Adrenal gland (tissue), 12 donors: Measurements from ENCODE around the gene PCCB. TPM values are rescaled to one million over a fixed set of nuclear protein-coding genes. Genes with fewer than 3 reads are reported as not detected.
"Not testable (repeated sequence)": the region's sequence is repeated elsewhere in the genome, so short reads cannot be mapped to it uniquely, and the experiment has no call there.

Experiments used
- DNase-seq, 7 donors: peaks; one replicate each; pipeline ENCODE4 v3.0.0-alpha.2; 2019 to 2020
- H3K27ac ChIP-seq, 5 donors: fragments of 200-600 bp; sonication (generic) in 4 of 5; 1 replicate in 3 of 5; 2 replicates in 2 of 5; pipeline versions ENCODE4 v1.5.1 to v1.8.0; 2016 to 2020; ENCODE audit warnings: mild to moderate bottlenecking in 1 of 5
- H3K27me3 ChIP-seq: fragments of 200-600 bp; 2 replicates; pipeline ENCODE4 v1.8.0; 2021
- H3K36me3 ChIP-seq, 2 donors: fragments of 200-600 bp; replicated peaks in 1 of 2; 1 replicate in 1 of 2; 2 replicates in 1 of 2; pipeline versions ENCODE4 v1.5.1 to v1.8.0; 2018 to 2022
- H3K4me1 ChIP-seq, 2 donors: fragments of 200-600 bp; replicated peaks in 1 of 2; 1 replicate in 1 of 2; 2 replicates in 1 of 2; pipeline versions ENCODE4 v1.5.1 to v1.8.0; 2018 to 2021
- H3K4me3 ChIP-seq, 4 donors: fragments of 200-600 bp; sonication (generic) in 3 of 4; one replicate each; pipeline ENCODE4 v1.5.1; 2016 to 2018
- H3K9me3 ChIP-seq, 3 donors: fragments of 200-600 bp; sonication (generic) in 1 of 3; replicated peaks in 1 of 3; 1 replicate in 2 of 3; 2 replicates in 1 of 3; pipeline versions ENCODE4 v1.5.1 to v1.8.0; 2016 to 2021
- CTCF ChIP-seq, 6 experiments: fragments of 450-650 bp in 4 of 6; fragments of 200-600 bp in 2 of 6; sonication (generic) in 1 of 6; IDR thresholded peaks; 1 replicate in 5 of 6; 2 replicates in 1 of 6; pipeline versions ENCODE4 v1.5.1 to v1.8.0; 2016 to 2021; ENCODE audit warnings: antibody characterized with exemption in 6 of 6, mild to moderate bottlenecking in 2 of 6, moderate library complexity in 1 of 6
- POLR2A ChIP-seq, 2 donors: fragments of 450-650 bp; IDR thresholded peaks; one replicate each; pipeline ENCODE4 v1.6.1; 2017; ENCODE audit warnings: antibody characterized with exemption in 2 of 2, mild to moderate bottlenecking in 2 of 2, moderate library complexity in 1 of 2
- WGBS, 4 donors: extraction: QIAGEN DNeasy Blood & Tissue Kit in 2 of 4; methylation state at CpG; one replicate each; pipeline versions ENCODE4 v1.1.5 to v1.1.7; 2013 to 2017; 5-methylcytosine and 5-hydroxymethylcytosine counted together
- intact Hi-C, 2 donors: fragments of 100-400 bp; cut with DNase I; formaldehyde crosslinking; loops; one replicate each; pipeline versions ENCODE4 v1.14.1 to v1.15.0; 2022 to 2023
- polyA plus RNA-seq, 3 donors: library from polyadenylated mRNA; stranded (reverse); fragments of 200-250 nt in 2 of 3; fragments of 350-450 nt in 1 of 3; fragmentation: Illumina TruSeq in 1 of 3; extraction: RNeasy Lipid Tissue Mini Kit (QIAGEN cat#74804) in 1 of 3; gene quantifications; one replicate each; pipeline ENCODE4 v1.2.3, GENCODE V29; 2013 to 2014
- total RNA-seq, 9 donors: library from RNA; depleted of rRNA in 4 of 9; stranded (reverse); fragments of >200 nt in 4 of 9; fragments of 120-200 nt in 1 of 9; fragmentation: NEBNext Ultra II Directional in 1 of 9; extraction: Animal tissue kit (Norgen Biotek cat#: 25700) in 1 of 9; gene quantifications; one replicate each; pipeline versions ENCODE4 v1.1.0 to v1.2.4, GENCODE V29; 2013 to 2023
- donor health status: healthy with polysubstance abuse.
- donor health status: Bipolar disorder and iron deficiency.
- donor health status: DM: yes; HTN: yes; CAD: no.
- donor health status: DM: no; HTN: no; CAD: no.
- donor health status: DM: no; HTN: no; CAD: no.
- donor health status: DM: yes; HTN: yes; CAD: no.

Gene PCCB
- total and polyA plus RNA-seq, 12 donors: 24.6 to 247 (median 137) TPM

DNA sequence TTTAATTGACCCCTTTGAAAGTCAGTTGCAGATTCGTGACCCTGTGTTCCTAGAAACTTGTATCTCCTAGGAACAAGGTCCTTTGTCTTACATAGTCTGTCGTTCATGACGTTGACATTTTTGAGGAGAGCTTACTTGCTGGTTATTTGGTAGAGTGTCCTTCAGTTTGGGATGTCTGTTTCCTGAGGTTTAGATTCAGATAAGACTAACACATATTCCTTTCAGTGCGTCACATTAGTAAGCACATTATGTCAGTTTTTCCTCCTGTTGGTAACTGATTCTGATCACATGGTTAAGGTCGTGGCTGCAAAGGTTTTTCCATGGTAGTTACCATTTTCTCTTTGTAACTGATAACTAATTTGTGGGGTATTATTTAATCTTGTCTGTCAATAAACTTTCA, 80.8 kb downstream of the PCCB start:
- no peaks in the 10 kb centered on the region for H3K9me3 ChIP-seq
- peaks cover 0 to 17% of the 10 kb centered on the region in 2 donors for H3K36me3 ChIP-seq
- H3K4me3 ChIP-seq: no peak overlapping the region
- no peak overlapping the region for H3K27ac ChIP-seq
- H3K4me1 ChIP-seq: peaks cover 6 to 7% of the 10 kb centered on the region in 2 donors
- no peak for DNase-seq
- 73 to 82% (median 79%) methylated on average over 5 of the region's 5 CpGs for WGBS, 4 donors
- H3K27me3 ChIP-seq: no peaks in the 10 kb centered on the region
- intact Hi-C loops: no loop called here
- no peak for TF ChIP-seq POLR2A (IDR thresholded peaks at IDR 0.05)
- TF ChIP-seq CTCF (IDR thresholded peaks at IDR 0.05): no peak

DNA sequence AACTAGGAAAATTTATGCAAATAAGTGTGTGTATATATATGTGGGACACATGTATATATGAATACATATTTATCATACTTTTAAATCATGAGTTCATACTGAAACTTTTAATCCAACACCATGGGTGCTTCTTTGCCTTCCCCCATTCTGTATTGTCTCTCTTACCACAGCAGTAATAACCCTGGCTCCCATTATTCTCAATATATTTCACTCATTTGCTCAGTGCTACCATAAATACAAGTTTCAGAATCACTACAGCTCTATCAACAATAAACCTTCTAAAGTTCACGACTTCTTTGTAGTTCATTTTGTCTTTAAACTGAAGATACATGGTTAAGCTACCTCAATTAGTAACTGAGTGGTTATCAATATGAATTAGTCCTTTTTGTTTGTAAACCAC, 82.2 kb downstream of the PCCB start:
- 67 to 80% (median 76%) methylated on average over 1 of the region's 1 CpG for WGBS, 4 donors
- H3K36me3 ChIP-seq: peaks cover 0 to 14% of the 10 kb centered on the region in 2 donors
- H3K9me3 ChIP-seq: no peaks in the 10 kb centered on the region
- intact Hi-C loops: no loop called here
- H3K27ac ChIP-seq: peak overlapping the region in 1 of 5 donors; percentile 17
- peaks cover 6 to 7% of the 10 kb centered on the region in 2 donors for H3K4me1 ChIP-seq
- DNase-seq: no peak
- no peak overlapping the region for H3K4me3 ChIP-seq
- no peak for TF ChIP-seq CTCF (IDR thresholded peaks at IDR 0.05)
- no peak for TF ChIP-seq POLR2A (IDR thresholded peaks at IDR 0.05)
- H3K27me3 ChIP-seq: no peaks in the 10 kb centered on the region

- Histone ChIP-seq H3K9me3 (no peaks in the 10 kb centered on the region), H3K27ac (peak overlapping the region in 2 of 5 donors; percentile 17 to 48), H3K27me3 (no peaks in the 10 kb centered on the region), H3K36me3 (peaks cover 0 to 15% of the 10 kb centered on the region in 2 donors), H3K4me3 (no peak overlapping the region), H3K4me1 (peaks cover 6 to 7% of the 10 kb centered on the region in 2 donors)
- intact Hi-C loops: no loop called here
- DNase-seq: peak; percentile 33 to 72 (median 64)
- TF ChIP-seq POLR2A (IDR thresholded peaks at IDR 0.05) (no peak), CTCF (IDR thresholded peaks at IDR 0.05) (no peak)
Measured at GRCh38 chr3:136332776-136333175, 82.6 kb downstream of the PCCB start.

DNA sequence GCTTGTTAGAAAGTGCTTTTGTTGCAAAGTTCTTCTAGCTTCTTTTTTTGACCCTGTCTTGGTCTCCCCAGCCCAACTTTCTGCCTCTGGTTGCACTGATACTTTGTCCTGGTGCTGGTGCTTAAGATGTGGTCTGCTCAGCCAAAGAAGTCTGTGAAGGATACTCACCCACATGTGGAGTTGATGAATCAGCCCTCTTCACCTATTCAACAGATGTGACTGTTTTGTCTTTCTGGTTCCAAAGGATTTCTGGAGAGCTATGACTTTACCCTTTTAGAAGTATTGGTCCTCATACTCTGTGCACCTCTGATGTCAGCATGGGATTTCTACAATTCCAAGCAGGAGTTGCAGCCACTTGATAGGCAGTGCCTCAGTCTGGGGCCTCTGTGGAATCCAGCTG, 84.1 kb downstream of the PCCB start:
- Histone ChIP-seq H3K27me3 (no peaks in the 10 kb centered on the region), H3K9me3 (no peaks in the 10 kb centered on the region), H3K4me1 (peaks cover 6 to 7% of the 10 kb centered on the region in 2 donors), H3K36me3 (peaks cover 0 to 23% of the 10 kb centered on the region in 2 donors), H3K4me3 (no peak overlapping the region), H3K27ac (no peak overlapping the region)
- intact Hi-C loops: no loop called here
- no peak for DNase-seq
- TF ChIP-seq POLR2A (IDR thresholded peaks at IDR 0.05): no peak
- TF ChIP-seq CTCF (IDR thresholded peaks at IDR 0.05): no peak

GRCh38 chr3:136334726-136335125, 84.6 kb downstream of the PCCB start:
- H3K4me1 ChIP-seq, H3K27ac ChIP-seq, H3K4me3 ChIP-seq, intact Hi-C loops, H3K9me3 ChIP-seq, H3K27me3 ChIP-seq, DNase-seq: not testable (repeated sequence)
- WGBS, 4 donors: 95 to 100% (median 96%) methylated on average over 4 to 6 of the region's 6 CpGs
- H3K36me3 ChIP-seq: peaks cover 0 to 25% of the 10 kb centered on the region in 2 donors
